Heart right ventricle (tissue), 16 donors: ENCODE measurements around the gene LHFPL3. TPM values are rescaled to one million over a fixed set of nuclear protein-coding genes. Genes with fewer than 3 reads are reported as not detected.

Source experiments
- ATAC-seq, 8 donors: fragments of 200-7000 bp; cut with Tn5 transposase; one replicate each; pipeline ENCODE4 v1.9.1; 2020; ENCODE audit warnings: mild to moderate bottlenecking in 8 of 8, moderate library complexity in 8 of 8, moderate number of reproducible peaks in 1 of 8
- DNase-seq, 2 donors: peaks; one replicate each; pipeline ENCODE4 v3.0.0-alpha.2; 2020
- H3K27ac ChIP-seq, 10 donors: fragments of 200-600 bp; sonication (generic) in 2 of 10; one replicate each; pipeline versions ENCODE4 v1.5.0 to v1.8.0; 2020 to 2022; ENCODE audit warnings: mild to moderate bottlenecking in 3 of 10
- H3K27me3 ChIP-seq, 7 donors: fragments of 200-600 bp; one replicate each; pipeline ENCODE4 v1.8.0; 2021 to 2022; ENCODE audit warnings: mild to moderate bottlenecking in 2 of 7
- H3K36me3 ChIP-seq, 9 donors: fragments of 200-600 bp; sonication (generic) in 1 of 9; one replicate each; pipeline versions ENCODE4 v1.5.0 to v1.8.0; 2020 to 2022; ENCODE audit warnings: mild to moderate bottlenecking in 2 of 9
- H3K4me1 ChIP-seq, 9 donors: fragments of 200-600 bp; sonication (generic) in 1 of 9; one replicate each; pipeline versions ENCODE4 v1.5.0 to v1.8.0; 2020 to 2022; ENCODE audit warnings: mild to moderate bottlenecking in 4 of 9
- H3K4me3 ChIP-seq, 10 donors: fragments of 200-600 bp; sonication (generic) in 2 of 10; one replicate each; pipeline versions ENCODE4 v1.5.0 to v1.8.0; 2020 to 2022; ENCODE audit warnings: mild to moderate bottlenecking in 7 of 10, moderate library complexity in 2 of 10
- H3K9me3 ChIP-seq, 11 donors: fragments of 200-600 bp in 10 of 11; sonication (generic) in 2 of 11; one replicate each; pipeline versions ENCODE4 v1.5.0 to v1.8.0; 2013 to 2022; ENCODE audit warnings: mild to moderate bottlenecking in 2 of 11, control low read depth in 1 of 11, moderate library complexity in 1 of 11
- CTCF ChIP-seq, 9 donors: fragments of 200-600 bp; sonication (generic) in 2 of 9; IDR thresholded peaks; one replicate each; pipeline versions ENCODE4 v1.5.0 to v1.8.0; 2021 to 2022; ENCODE audit warnings: antibody characterized with exemption in 9 of 9, mild to moderate bottlenecking in 5 of 9, moderate library complexity in 1 of 9
- whole genome bisulfite sequencing, 2 donors: extraction: QIAGEN DNeasy Blood & Tissue Kit; methylation state at CpG; one replicate each; pipeline ENCODE4 v1.1.7; 2013; ENCODE audit warnings: inconsistent platforms in 1 of 2; 5-methylcytosine and 5-hydroxymethylcytosine counted together
- intact Hi-C, 10 donors: fragments of 100-400 bp; cut with DNase I; formaldehyde crosslinking; loops; one replicate each; pipeline versions ENCODE4 v1.11.1 to v1.14.2; 2022
- polyA plus RNA-seq, 2 donors: library from polyadenylated mRNA; stranded (reverse); fragments of 200-250 nt; gene quantifications; one replicate each; pipeline ENCODE4 v1.2.3, GENCODE V29; 2013
- total RNA-seq, 10 donors: library from RNA; stranded (reverse); fragmentation: NEBNext Ultra II Directional in 3 of 10; extraction: Animal tissue kit (Norgen Biotek cat#: 25700) in 3 of 10; gene quantifications; one replicate each; pipeline versions ENCODE4 v1.2.1 to v1.2.4, GENCODE V29; 2021 to 2023
- donor health status: Arrhythmogenic right ventricular cardiomyopathy.
- donor health status: ischemic (EF 13 %, LVEDD 7.1; RV severe dilation, severe dysfunction).
- donor health status: healthy with polysubstance abuse.
- donor health status: DM: no; HTN: yes; CAD: no.
- donor health status: DM: no; HTN: no; CAD: no.
- donor health status: ischemic (EF 25% LVEDD 6.9; RV normal size, moderate dysfunction).
- donor health status: ischemic (EF 25% LVEDD 5.7; RV mildly dilated, moderate dysfunction).
- donor health status: healthy.
- donor health status: DM: yes; HTN: yes; CAD: no.
- donor health status: Ischemic cardiomyopathy.
- donor health status: ischemic (EF 35%, LVEDD 5.7; RV mildly dilated, moderate dysfunction).
- donor health status: nonischemic (EF 11% LVEDD 7.7; RV severe dilation, severe dysfunction).
- donor health status: DM: yes; HTN: yes; CAD: no.
- donor health status: PGD.
- donor health status: ischemic (EF 29% LVEDD 5.4; RV normal size, mild dysfunction).
- donor health status: nonischemic (EF 23%, LVEDD 6.1; RV moderate dilation, normal function).

LHFPL3 gene
- total and polyA plus RNA-seq, 12 donors = not detected

- WGBS, 2 donors = 70 to 87% methylated on average over 4 of the region's 4 CpGs
- peaks cover 0 to 23% (median 4%) of the 10 kb centered on the region in 7 donors for H3K27me3 ChIP-seq
- H3K36me3 ChIP-seq = no peaks in the 10 kb centered on the region
- intact Hi-C loops = no loop called here
- DNase-seq (no peak), ATAC-seq (no peak)
- no peak overlapping the region for H3K27ac ChIP-seq
- no peaks in the 10 kb centered on the region for H3K4me1 ChIP-seq
- TF ChIP-seq CTCF (IDR thresholded peaks at IDR 0.05) = no peak
- no peaks in the 10 kb centered on the region for H3K9me3 ChIP-seq
- no peak overlapping the region for H3K4me3 ChIP-seq
Observed at GRCh38 chr7:104803931-104804330, 475.5 kb downstream of the LHFPL3 start.

GRCh38 chr7:104804696-104805095 lies 476.3 kb downstream of the LHFPL3 start:
- H3K36me3 ChIP-seq = no peaks in the 10 kb centered on the region
- no peaks in the 10 kb centered on the region for H3K9me3 ChIP-seq
- no peak overlapping the region for H3K4me3 ChIP-seq
- TF ChIP-seq CTCF (IDR thresholded peaks at IDR 0.05) = no peak
- ATAC-seq (no peak), DNase-seq (no peak)
- 73 to 80% methylated on average over 2 of the region's 2 CpGs for WGBS, 2 donors
- H3K4me1 ChIP-seq = no peaks in the 10 kb centered on the region
- peaks cover 0 to 27% (median 4%) of the 10 kb centered on the region in 7 donors for H3K27me3 ChIP-seq
- intact Hi-C loops = no loop called here
- no peak overlapping the region for H3K27ac ChIP-seq

DNA sequence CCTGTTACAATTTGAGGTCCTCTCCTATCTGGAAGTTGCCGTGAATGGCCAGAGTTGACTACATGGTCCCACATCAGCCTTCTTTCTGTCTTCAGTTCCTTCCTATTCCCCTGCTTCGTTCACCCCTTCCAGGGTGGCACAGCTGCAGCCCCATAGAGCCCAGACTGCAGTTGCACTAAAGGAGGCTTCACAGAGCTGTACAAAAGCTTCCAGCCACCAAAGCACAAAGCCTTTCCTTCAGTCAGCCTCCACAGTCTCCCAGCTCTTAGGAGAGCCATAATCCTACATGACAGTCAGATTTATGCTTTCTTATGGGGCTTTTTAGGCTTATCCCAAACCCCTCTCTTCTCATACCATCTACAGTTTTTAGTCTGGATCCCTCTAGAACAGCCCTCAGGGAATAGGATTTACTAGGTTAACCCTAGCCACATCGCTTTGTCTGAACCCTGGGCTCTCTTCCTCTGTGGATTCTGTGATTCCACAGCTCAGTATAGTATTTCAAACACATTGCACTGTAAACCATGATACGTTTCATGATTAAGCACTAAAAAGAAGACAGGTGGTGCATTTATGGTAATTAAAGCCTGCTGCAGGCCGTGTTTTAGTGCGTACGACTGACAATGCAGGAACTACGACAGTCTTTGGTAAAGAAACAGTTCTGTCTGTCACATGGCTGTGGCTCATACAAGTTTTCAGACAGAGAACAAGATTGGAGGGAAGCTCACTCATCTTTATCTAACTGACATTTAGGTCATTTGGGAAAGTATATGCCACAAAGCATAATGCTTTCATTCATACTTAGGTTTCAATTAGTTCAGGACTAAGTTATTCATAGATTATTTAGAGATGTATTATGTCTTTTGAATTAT lies 477.3 kb downstream of the LHFPL3 start:
- intact Hi-C loops = no loop called here
- TF ChIP-seq CTCF (IDR thresholded peaks at IDR 0.05) = no peak
- H3K4me1 ChIP-seq = no peaks in the 10 kb centered on the region
- no peaks in the 10 kb centered on the region for H3K9me3 ChIP-seq
- WGBS, 2 donors = 71 to 76% methylated on average over 8 of the region's 8 CpGs
- peaks cover 0 to 27% (median 4%) of the 10 kb centered on the region in 7 donors for H3K27me3 ChIP-seq
- no peak overlapping the region for H3K4me3 ChIP-seq
- no peak overlapping the region for H3K27ac ChIP-seq
- no peaks in the 10 kb centered on the region for H3K36me3 ChIP-seq
- no peak for ATAC-seq
- no peak for DNase-seq

DNA sequence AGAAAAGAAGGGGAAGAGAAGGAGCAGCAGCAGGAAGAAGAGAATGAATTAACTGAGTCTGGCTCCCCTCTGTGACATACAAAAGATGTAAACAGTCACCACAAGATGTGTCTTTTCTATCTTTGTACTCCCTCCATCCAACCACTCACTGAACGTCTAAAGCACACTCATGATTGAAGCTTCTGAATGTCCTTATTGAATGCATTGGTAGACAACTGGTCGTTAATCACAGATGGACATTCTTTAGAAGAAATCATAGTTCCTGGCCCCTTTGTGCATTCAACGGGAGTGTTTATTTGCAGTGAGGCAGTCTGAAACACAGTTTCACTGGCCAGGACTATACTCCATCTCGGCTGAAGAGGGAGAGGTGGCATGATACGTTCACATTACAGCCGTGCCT lies 479.3 kb downstream of the LHFPL3 start:
- ATAC-seq (no peak), DNase-seq (no peak)
- WGBS, 2 donors = 56 to 63% methylated on average over 6 of the region's 6 CpGs
- Histone ChIP-seq H3K36me3 (no peaks in the 10 kb centered on the region), H3K4me3 (no peak overlapping the region), H3K4me1 (no peaks in the 10 kb centered on the region), H3K27ac (no peak overlapping the region), H3K9me3 (no peaks in the 10 kb centered on the region), H3K27me3 (peaks cover 0 to 30% (median 4%) of the 10 kb centered on the region in 7 donors)
- no peak for TF ChIP-seq CTCF (IDR thresholded peaks at IDR 0.05)
- intact Hi-C loops = no loop called here
